ENCODE data around the gene TLCD2.
"Not testable (repeated sequence)": the region's sequence is repeated elsewhere in the genome, so short reads cannot be mapped to it uniquely, and the experiment has no call there.

The TLCD2 gene

GRCh38 chr17:1683459-1683858 is 26.7 kb downstream of the TLCD2 start:
- no peak for DNase-seq

DNA sequence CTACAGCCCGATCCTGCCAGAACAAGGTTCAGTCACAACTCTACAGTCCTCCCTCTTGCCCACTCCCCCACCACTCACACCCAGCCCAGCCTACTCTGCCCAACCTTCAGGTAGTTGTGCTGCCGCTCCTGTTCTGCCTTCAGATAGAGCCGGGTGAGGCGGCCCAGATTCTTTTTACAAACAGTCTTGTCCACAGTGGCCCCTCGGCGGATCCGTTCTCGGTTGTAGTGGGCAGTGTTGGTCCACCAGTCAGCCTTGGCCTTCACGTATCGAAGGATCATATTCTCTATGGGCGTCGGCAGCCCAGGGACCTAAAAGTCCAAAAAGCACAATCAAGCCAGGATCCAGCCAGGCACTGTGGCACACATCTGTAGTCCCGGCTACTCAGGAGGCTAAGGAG is 33.8 kb downstream of the TLCD2 start:
- no peak for DNase-seq

- peak; percentile 28 for DNase-seq
These were observed 37.0 kb downstream of the TLCD2 start for GRCh38 chr17:1673041-1673785.

DNA sequence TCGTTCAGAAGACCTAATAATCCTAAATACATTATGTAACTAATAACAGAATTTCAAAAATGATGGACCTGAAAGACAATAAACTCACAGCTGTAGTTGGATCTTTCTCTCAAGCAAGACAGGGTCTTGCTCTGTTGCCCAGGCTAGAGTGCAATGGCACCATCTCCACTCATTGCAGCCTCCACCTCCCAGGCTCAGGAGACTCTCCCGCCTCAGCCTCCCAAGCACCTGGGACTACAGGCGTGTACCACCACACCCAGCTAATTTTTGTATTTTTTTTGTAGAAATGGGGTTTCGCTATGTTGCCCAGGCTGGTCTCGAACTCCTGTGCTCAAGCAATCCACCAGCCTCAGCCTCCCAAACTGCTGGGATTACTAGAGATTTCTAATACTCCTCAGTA is 46.2 kb downstream of the TLCD2 start:
- DNase-seq, result not testable (repeated sequence)

GRCh38 chr17:1661045-1661444 is 49.1 kb downstream of the TLCD2 start:
- no peak for DNase-seq

- no peak for DNase-seq
These were observed 52.1 kb downstream of the TLCD2 start for GRCh38 chr17:1658100-1658499.

DNA sequence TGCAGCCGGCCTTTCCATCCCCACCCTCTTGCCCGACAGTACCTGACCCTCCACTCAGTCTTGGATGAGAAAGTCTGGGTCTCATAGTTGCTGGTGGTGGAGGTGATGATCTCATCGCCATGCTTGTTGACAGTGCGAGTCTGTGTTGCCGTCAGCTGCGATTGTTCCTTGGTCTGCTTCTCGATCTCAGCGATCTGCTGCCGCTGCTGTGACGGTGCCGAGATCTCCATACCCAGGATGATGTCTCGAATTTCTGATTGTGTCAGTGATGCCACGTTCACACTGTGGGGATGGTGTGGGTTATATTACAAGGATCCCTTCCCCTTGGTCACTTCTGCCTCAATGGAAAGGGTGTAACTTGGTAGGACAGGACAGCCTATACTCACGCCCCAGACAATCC is 56.4 kb downstream of the TLCD2 start:
- no peak for DNase-seq

- not testable (repeated sequence) for DNase-seq
These were observed 57.4 kb downstream of the TLCD2 start for GRCh38 chr17:1652794-1653193.
